Cardiac muscle cell (in vitro differentiated cells and primary cell): ENCODE data around the gene MCRIP2. TPM values are rescaled to one million over a fixed set of nuclear protein-coding genes. Genes with fewer than 3 reads are reported as not detected.
A peak's percentile ranks its signal among the peaks of the same experiment; 100 is the strongest.

Experiments used
- DNase-seq, 2 donors: peaks; one replicate each; pipeline versions ENCODE4 v3.0.0 to v3.0.0-alpha.2; 2010 to 2017; ENCODE audit warnings: low read depth in 1 of 2, low spot score in 1 of 2
- H3K27ac ChIP-seq: fragments of 200-600 bp; sonication (generic); 2 replicates; pipeline ENCODE4 v1.5.1; 2016
- H3K27me3 ChIP-seq: fragments of 200-600 bp; sonication (generic); 2 replicates; pipeline ENCODE4 v1.6.0; 2016; ENCODE audit warnings: control low read depth
- H3K36me3 ChIP-seq: fragments of 200-600 bp; sonication (generic); 2 replicates; pipeline ENCODE4 v1.5.1; 2016; ENCODE audit warnings: control low read depth
- H3K4me1 ChIP-seq: fragments of 200-600 bp; sonication (generic); 2 replicates; pipeline ENCODE4 v1.8.1; 2017; ENCODE audit warnings: low read depth, mild to moderate bottlenecking, mixed run types
- H3K4me3 ChIP-seq: fragments of 200-600 bp; sonication (generic); 2 replicates; pipeline ENCODE4 v1.5.1; 2016; ENCODE audit warnings: mild to moderate bottlenecking
- H3K9me3 ChIP-seq: fragments of 200-600 bp; sonication (generic); 2 replicates; pipeline ENCODE4 v1.5.1; 2017; ENCODE audit warnings: low read depth, mild to moderate bottlenecking, control low read depth
- CTCF ChIP-seq: IDR thresholded peaks from 2 replicates; pipeline ENCODE4 v1.5.1; 2012; ENCODE audit warnings: low read depth, mild to moderate bottlenecking, low read length
- polyA plus RNA-seq: library from polyadenylated mRNA; unstranded; fragments of >200 nt; fragmentation: Nextera tagmentation; extraction: Ambion mirVana; gene quantifications from 2 replicates; pipeline ENCODE4 v1.2.1, GENCODE V29; 2016
- total RNA-seq: library from RNA; depleted of rRNA; stranded (reverse); fragments of >200 nt; gene quantifications from 2 replicates; pipeline ENCODE4 v1.2.3, GENCODE V29; 2016

Gene MCRIP2
- total and polyA plus RNA-seq, 2 experiments from 2014 or later, result 131 to 144 TPM

DNA sequence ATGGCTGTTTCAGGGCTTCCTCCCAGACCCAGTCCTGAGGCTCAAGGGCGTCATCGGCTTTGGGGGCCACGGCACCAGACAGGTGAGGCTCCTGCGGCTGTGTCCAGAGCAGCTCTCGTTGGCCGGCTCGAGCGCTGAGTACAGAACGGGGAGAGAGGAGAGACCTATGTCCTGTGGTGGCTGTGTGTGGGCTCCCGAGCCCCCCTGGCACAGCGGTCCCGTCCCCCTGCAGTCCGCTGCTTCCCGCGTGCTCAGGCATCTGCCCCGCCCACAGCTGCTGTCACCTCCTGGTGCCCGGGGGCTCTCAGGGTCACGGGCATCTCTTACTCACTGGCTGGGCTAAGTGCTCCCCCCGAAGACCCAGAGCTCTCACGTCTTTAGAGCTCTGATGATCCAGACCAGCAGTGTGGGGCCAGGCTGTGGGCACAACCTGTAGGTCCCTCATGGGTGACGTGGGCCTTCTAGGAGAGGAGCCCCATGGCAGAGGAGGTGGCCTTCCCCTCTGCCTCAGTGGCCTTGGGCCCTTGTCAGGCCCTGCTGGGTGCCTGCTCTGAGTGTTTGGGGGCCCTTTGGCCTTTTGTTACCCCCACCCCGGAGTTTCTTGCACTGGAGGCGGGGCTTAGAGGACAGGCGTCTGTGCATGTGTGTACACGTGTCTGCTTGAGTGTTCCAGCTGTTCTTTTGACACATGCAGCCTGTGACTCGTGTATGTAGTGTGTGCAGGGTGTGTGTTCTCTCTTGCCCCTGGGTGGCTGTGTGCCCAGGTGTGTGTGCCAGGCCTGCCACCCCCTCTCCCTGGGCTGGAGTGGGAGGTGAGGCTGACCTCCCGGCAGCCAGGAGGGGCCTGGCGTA, 11.1 kb downstream of the MCRIP2 start:
- no peaks in the 10 kb centered on the region for H3K36me3 ChIP-seq
- no peaks in the 10 kb centered on the region for H3K9me3 ChIP-seq
- no peak for DNase-seq
- H3K27me3 ChIP-seq, result no peaks in the 10 kb centered on the region
- no peak for TF ChIP-seq CTCF
- peaks cover 12% of the 10 kb centered on the region for H3K4me1 ChIP-seq
- H3K27ac ChIP-seq, result no peak overlapping the region
- H3K4me3 ChIP-seq, result no peak overlapping the region

DNA sequence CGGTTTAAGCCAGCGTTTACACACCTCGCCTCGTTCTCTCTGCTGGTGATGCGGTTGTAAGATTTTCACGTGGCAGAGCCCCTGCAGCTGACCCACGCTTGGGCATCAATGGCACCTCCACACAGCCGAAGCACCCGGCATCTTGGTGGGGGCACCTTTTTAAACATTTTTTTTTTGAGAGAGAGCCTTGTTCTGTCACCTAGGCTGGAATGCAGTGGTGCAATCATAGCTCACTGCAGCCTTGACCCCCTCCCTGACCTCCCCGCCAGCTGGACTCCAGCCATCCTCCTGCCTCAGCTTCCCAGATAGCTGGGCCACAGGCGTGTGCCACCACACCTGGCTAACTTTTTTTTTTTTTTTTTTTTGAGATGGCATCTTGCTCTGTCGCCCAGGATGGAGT, 12.4 kb downstream of the MCRIP2 start:
- TF ChIP-seq CTCF, result no peak
- no peaks in the 10 kb centered on the region for H3K27me3 ChIP-seq
- no peaks in the 10 kb centered on the region for H3K9me3 ChIP-seq
- no peak overlapping the region for H3K27ac ChIP-seq
- H3K4me1 ChIP-seq, result peaks cover 6% of the 10 kb centered on the region
- H3K4me3 ChIP-seq, result no peak overlapping the region
- H3K36me3 ChIP-seq, result no peaks in the 10 kb centered on the region
- DNase-seq, result no peak

GRCh38 chr16:657487-657886, 15.9 kb downstream of the MCRIP2 start:
- no peaks in the 10 kb centered on the region for H3K27me3 ChIP-seq
- no peak for TF ChIP-seq CTCF
- no peaks in the 10 kb centered on the region for H3K36me3 ChIP-seq
- no peak overlapping the region for H3K4me3 ChIP-seq
- DNase-seq, result no peak
- H3K27ac ChIP-seq, result no peak overlapping the region
- H3K9me3 ChIP-seq, result no peaks in the 10 kb centered on the region
- no peaks in the 10 kb centered on the region for H3K4me1 ChIP-seq

DNA sequence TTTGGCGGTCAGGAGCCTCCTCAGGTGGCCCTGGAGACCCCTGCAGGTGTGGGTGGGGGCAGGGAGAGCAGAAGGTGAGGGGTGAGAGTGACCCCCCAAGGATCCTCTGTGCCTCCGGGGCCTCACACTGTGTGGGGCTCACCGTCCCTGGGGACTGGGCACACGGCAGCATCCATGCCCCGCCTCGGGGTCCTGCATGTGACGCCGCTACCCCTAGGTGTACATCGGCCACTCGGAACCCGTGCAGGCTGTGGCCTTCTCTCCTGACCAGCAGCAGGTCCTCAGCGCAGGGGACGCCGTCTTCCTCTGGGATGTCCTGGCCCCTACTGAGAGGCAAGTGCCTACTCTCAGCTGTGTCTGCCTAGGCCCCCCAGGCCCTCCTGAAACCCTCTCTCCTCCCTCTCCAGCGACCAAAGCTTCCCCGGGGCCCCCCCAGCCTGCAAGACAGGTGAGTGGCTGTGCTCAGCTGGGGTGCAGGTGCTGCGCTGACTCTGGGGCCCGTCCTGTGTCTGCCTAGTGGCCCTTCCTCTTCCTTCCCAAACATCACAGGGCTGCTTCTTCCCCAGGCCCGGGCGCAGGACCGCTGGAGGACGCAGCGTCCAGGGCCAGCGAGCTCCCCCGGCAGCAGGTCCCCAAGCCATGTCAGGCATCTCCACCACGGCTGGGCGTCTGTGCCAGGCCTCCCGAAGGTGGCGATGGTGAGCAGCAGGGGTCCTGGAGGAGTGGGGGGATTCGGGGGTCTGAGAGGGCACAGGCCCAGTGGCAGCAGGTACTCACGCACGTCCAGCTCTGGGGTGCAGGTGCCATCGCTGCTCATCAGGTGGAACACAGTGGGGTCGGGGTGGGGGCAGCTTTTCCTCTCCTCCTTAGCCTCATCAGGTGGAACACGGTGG, 17.3 kb downstream of the MCRIP2 start:
- no peak overlapping the region for H3K4me3 ChIP-seq
- TF ChIP-seq CTCF, result peak; percentile 15
- no peaks in the 10 kb centered on the region for H3K36me3 ChIP-seq
- H3K27ac ChIP-seq, result no peak overlapping the region
- no peaks in the 10 kb centered on the region for H3K9me3 ChIP-seq
- DNase-seq, result no peak
- H3K27me3 ChIP-seq, result no peaks in the 10 kb centered on the region
- no peaks in the 10 kb centered on the region for H3K4me1 ChIP-seq

DNA sequence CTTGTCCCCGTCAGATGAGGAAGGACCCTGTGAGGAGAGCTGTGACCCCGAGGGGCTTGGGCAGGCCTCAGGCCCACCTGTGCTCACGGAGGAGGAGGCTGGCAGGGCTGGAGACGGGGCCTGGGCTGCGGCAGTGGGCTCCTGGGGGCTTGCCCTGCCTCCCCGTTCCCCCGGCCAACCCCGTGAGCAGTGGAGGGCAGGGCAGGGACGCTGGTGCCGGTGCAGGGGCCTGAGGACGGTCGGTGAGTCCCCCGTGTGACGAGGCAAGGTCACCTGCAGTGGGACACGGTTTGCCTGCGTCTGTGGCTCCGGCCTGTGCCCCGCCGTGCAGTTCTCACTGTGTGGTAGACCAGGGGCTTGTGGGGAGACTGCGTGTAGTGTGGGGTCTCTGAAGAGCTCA, 18.0 kb downstream of the MCRIP2 start:
- no peak for TF ChIP-seq CTCF
- Histone ChIP-seq H3K27ac (no peak overlapping the region), H3K27me3 (no peaks in the 10 kb centered on the region), H3K36me3 (no peaks in the 10 kb centered on the region), H3K4me1 (no peaks in the 10 kb centered on the region), H3K9me3 (no peaks in the 10 kb centered on the region), H3K4me3 (no peak overlapping the region)
- DNase-seq, result no peak
